GM12875 (cell line): ENCODE data around the gene LDLRAD3.

Source experiments
- H3K4me3 ChIP-seq: one replicate; pipeline ENCODE4 v1.5.1; 2011; ENCODE audit warnings: low read depth, low read length, control low read depth
- TF ChIP-seq, protein P1 (sequence below): IDR thresholded peaks from 2 replicates; pipeline ENCODE4 v1.5.1; 2011; ENCODE audit warnings: low read depth, mild to moderate bottlenecking, control low read depth, inconsistent platforms, low read length, moderate library complexity, borderline replicate concordance; ENCODE audit not compliant: insufficient read depth

The LDLRAD3 gene

GRCh38 chr11:36071917-36072500, 128.1 kb downstream of the LDLRAD3 start:
- no peak overlapping the region for H3K4me3 ChIP-seq
- TF ChIP-seq, protein P1, sequence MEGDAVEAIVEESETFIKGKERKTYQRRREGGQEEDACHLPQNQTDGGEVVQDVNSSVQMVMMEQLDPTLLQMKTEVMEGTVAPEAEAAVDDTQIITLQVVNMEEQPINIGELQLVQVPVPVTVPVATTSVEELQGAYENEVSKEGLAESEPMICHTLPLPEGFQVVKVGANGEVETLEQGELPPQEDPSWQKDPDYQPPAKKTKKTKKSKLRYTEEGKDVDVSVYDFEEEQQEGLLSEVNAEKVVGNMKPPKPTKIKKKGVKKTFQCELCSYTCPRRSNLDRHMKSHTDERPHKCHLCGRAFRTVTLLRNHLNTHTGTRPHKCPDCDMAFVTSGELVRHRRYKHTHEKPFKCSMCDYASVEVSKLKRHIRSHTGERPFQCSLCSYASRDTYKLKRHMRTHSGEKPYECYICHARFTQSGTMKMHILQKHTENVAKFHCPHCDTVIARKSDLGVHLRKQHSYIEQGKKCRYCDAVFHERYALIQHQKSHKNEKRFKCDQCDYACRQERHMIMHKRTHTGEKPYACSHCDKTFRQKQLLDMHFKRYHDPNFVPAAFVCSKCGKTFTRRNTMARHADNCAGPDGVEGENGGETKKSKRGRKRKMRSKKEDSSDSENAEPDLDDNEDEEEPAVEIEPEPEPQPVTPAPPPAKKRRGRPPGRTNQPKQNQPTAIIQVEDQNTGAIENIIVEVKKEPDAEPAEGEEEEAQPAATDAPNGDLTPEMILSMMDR: no peak

- TF ChIP-seq, protein P1: no peak
- H3K4me3 ChIP-seq: no peak overlapping the region
Observed at GRCh38 chr11:36073411-36074203, 129.7 kb downstream of the LDLRAD3 start.

GRCh38 chr11:36074941-36075431, 131.1 kb downstream of the LDLRAD3 start:
- TF ChIP-seq, protein P1: no peak
- H3K4me3 ChIP-seq: no peak overlapping the region

DNA sequence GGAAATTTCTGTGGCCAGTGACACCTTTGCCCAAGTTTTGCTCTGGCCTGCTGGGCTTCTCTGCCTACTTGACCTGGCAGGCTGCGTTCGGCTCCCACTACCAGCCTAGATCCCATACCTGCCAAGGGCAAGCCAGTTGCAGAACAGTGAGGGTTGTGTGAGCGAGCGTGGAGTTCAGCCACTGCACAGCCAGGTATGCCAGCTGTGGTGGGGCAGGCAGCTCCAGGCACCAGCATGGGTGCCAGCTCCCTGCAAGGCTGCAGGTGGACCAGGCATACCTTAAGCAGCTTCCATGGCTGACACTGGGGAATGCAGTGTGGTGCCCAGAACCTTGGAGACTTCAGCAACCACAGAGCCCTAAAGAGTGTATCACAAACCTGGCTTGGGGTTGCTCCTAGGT, 133.5 kb downstream of the LDLRAD3 start:
- TF ChIP-seq, protein P1: no peak
- H3K4me3 ChIP-seq: no peak overlapping the region

GRCh38 chr11:36077886-36078685, 134.2 kb downstream of the LDLRAD3 start:
- TF ChIP-seq, protein P1: no peak
- no peak overlapping the region for H3K4me3 ChIP-seq

DNA sequence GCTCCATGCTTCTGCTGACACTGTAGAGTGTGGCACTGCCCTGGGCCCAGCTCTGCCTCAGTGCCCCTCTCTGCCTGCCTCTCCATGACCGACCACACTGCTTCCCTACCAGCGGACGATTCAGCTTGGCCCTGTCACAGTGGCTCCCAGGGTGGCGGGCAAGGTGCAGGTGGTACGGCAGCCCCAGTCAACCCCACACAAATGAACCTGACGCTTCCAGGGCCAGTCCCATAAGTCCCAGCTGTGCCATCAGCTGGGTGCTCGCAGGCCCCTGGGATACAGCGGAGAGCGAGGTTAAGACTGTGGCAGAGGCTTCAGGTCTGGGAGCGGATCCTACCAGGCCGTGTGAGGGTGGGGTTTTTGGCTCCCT, 134.8 kb downstream of the LDLRAD3 start:
- no peak overlapping the region for H3K4me3 ChIP-seq
- TF ChIP-seq, protein P1: no peak
